HG03135 (cell line): ENCODE data around the gene SLC9B2.

Source experiments
- ATAC-seq: cut with Tn5 transposase; IDR thresholded peaks from one replicate; pipeline ENCODE4 v1.9.1; 2021; ENCODE audit warnings: mild to moderate bottlenecking, moderate library complexity; ENCODE audit not compliant: unreplicated experiment

Gene SLC9B2

DNA sequence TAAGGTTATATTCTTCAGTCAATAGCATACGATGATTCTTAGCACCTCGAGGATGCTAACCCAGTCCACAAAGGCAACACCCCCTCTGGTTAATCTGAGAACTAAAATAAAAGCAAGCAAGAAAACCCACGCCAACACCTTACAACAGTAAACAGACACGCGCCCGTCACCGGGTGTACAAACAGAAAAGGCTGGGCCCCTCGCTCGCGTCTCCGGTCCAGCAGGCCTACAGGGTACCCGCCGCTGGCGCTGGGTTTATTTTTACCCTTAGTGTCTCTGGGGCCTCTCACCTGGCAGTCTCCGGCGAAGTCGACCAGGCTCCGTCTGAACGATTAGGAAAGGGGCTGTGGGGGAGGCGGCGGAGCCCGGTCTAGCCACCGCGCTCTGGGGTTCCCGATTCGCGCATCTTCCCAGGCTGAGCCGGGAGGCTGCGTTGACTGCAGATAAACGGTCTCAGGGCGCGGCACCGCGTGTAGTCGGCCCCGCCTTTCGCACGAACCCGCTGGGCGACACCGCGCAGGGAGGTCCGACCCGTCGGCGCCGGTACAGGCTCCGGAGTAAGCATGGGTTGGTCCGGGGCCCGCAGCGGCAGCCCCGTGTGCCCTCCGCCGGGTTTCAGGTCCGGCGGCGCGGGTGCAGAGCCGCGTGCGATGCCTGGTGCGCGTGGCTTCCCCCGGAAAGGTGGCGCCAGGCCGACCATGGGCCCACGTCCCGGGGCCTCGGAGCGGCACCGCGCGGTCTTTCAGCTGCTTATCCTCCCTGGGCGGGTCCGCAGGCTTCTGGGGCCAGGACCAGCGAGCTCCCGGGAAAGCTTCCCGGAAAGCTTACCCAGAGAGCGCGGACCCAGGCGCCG is 441 bp downstream of the SLC9B2 start:
- ATAC-seq, result peak; percentile 59

DNA sequence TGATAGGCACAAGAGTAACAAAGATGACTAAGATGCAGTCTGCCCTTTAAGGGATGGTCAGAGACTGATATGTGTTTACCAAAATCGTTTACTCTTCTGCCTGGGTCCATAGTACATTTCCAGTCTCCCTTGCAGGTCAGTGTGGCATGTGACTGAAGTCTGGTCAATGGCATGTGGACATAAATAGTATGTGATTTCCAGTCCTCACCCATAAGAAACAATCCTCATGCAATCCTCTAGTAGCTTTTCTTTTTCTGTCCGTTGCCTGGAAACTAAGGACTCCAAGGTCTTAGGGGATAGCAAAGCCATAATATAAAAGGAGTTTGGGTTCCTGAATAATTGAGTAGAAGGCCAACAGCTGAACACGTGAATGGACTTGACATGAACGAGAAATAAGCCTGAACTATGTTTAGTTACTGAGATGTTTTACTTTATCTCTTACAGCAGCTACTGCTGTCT is 1.1 kb downstream of the SLC9B2 start:
- ATAC-seq, result peak; percentile 1

DNA sequence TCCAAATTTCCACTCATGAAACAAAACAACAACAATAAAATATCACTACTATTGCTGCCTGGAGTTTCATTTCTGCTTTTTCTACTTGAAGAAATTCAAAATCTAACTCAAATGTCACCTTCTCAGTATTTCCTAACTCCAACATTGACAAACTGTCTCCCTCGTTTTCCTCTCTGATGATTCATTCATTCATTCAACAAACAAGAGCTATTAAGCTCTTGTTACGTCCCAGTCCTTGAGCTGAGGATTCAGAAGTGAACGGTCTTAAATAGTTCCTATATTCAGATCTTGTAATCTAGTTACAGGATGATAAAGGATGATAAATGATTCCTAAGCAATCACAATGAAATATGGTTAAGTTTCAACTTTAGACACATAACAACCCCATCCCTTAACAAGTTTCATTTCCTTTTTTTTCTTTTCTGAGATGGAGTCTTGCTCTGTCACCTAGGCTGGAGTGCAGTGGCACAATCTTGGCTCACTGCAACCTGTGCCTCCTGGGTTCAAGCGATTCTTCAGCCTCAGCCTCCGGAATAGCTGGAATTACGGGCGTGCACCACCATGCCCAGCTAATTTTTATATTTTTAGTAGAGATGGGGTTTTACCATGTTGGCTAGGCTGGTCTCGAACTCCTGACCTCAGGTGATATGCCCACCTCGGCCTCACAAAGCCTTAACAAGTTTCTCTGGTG is 1.7 kb downstream of the SLC9B2 start:
- peak; percentile 31 for ATAC-seq

DNA sequence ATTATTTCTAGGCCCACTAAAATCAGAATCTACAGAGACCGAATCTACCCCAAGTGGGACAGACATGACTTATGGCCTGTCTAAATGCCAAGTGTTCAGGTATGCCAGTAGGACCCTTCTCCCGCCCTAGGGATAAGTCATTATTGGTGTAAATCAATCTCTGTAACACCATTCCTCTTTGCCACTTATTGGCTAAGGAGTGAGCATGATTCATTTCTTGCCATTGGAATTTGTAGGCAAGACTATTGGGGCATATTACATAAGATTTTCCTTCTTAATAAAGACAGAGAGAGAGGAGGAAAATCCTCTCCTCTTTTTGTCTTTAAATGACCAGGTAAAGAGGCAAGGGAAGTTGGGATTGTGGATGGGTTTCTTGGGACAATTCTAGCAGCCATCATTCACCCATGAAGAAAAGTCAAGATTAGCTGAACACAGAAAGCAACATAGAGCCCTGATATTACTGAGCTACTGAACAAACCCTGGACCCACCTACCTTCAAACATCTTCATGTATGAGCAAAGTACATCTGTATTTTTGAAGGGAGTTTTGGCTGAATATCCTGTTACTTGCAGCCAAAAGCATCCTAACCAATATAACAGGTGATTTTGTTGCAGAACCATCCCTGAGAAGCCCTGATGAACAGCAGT is 2.6 kb downstream of the SLC9B2 start:
- ATAC-seq, result no peak

DNA sequence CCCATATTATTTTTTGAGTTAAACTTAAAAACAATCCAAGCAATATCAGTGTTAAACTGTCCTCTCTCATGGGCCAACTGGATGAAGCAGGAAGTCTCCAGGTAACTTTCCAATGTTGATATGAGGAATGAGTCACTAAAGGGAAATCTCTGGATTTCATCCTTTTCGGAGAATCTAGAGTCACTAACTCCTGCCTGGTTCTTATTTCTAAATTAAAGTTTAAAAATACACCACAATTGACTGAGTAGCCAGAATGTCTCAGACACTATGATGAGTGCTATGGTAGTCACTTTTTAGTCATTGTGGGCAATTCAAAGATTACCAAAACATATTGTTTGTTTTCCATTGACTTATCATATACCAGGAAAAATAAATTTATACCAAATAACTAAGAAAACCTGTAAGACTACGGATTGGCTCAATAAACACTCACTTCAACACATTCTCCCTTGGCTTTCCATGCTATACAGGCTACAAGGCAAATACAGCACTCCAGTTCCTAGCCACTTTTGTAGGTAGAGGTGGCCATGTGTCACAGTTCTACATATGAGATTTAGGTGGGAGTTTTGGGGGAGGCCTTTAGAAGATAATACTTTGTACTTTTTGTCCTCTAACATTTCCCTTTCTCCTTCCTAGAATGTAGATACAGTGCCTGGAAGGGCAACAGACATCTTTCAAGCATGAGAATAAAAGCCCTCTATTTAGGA is 8.6 kb downstream of the SLC9B2 start:
- no peak for ATAC-seq

DNA sequence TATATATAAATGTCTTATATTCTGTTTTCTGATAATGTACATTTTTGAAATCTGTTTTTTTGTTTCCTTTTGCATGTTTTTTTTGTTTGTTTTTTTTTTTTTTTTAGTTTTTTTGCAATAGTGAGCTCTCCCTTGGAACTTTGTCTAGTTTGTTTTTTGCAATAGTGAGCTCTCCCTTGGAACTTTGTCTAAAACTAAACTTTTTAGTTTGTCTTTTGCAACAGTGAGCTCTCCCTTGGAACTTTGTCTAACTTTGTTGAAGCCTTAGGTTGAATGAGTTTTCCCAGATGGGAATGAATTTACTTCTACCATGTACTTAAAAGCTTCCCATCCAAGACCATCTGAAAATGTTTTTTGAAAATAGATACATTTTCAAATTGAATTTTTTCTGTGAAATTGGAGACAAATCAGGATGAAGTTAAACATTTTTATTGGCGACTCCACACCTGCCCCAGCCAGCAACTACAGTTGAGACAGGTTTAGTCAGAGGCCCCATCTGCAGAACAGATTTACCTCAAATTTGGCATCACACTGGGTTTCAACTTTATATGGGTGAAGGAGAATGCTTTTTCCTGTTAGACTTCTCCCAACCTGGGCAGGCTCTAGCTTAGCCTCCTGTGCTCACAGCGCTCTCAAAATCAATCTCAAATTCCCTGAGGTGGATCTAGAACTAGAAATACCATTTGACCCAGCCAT is 16.0 kb downstream of the SLC9B2 start:
- ATAC-seq, result no peak

DNA sequence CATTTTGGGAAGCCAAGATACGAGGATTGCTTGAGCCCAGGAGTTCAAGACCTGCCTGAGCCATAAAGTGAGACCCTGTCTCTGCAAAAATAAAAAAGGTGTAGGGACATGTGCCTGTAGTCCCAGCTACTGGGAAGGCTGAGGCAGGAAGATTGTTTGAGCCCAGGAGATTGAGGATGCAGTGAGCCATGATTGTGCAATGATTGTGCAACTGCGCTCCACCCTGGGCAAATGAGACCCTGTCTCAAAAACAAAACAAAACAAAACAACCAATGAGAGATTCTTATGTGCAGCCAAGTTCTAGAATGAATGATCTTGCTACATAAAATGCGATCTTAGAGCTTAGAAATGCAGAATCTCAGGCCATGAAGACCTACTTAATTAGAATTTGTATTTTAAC is 22.5 kb downstream of the SLC9B2 start:
- ATAC-seq, result no peak

DNA sequence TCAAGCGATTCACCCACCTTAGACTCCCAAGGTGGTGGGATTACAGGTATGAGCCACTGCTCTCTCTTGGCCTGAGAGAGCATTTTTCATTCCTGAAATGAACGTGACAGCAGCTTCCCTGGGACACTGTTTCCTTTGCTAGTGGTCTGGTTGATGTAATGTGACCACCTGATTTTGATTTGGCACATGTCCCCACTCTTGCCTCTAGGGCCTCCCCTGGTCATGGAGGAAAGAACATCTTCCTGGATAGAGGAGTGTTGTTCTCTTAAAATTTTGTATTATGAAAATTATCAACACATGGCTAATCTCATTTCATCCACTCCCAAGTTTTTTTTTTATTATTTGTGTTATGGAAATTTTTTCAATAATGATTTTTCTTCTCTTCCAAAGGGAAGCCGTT is 23.8 kb downstream of the SLC9B2 start:
- no peak for ATAC-seq

DNA sequence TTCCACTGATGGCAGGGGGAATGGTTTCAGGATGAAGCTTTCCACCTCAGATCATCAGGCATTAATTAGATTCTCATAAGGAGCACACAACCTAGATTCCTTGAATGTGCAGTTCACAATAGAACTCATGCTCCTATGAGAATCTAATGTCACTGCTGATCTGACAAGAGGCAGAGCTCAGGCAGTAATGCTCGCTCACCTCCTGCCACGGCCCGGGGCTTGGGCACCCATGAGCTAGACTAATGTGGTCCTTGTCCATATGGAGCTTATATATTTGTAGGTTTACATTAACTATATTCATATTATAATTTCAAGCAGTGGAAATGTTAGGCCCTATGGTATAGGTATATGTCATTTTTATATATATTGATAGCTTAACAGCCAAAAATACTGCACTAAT is 24.4 kb downstream of the SLC9B2 start:
- ATAC-seq, result no peak

DNA sequence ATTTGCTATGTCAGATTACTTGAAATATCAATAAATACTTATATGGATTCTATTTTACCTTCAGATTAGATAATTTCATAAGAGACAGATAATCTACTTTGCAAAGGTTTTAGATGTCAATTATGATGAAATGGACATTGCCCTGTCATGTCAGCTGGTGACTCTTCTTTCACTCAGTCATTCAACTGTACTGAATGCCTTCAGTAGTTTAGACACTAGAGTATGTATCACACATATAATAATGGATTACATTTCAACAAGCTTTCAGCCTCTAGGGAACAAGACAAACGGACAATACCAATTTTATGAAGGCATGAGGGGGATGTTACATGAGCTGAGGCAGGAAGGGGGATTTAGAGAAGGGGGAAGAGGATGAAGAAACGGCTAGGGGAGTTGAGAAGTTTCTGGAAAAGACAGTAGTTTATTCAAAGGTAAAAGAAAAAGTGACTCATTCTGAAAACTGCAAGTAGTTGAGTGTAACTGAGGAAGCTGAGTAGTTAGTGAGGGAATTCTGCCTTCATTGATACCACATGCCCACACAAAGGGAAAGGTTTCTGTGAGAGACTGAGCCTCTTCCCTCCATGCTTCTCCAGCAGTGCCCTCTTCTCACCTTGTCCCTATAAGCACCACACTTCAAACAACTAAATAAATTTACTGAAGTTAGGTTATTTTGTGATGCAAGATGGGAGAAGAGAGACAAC is 25.7 kb downstream of the SLC9B2 start:
- no peak for ATAC-seq

DNA sequence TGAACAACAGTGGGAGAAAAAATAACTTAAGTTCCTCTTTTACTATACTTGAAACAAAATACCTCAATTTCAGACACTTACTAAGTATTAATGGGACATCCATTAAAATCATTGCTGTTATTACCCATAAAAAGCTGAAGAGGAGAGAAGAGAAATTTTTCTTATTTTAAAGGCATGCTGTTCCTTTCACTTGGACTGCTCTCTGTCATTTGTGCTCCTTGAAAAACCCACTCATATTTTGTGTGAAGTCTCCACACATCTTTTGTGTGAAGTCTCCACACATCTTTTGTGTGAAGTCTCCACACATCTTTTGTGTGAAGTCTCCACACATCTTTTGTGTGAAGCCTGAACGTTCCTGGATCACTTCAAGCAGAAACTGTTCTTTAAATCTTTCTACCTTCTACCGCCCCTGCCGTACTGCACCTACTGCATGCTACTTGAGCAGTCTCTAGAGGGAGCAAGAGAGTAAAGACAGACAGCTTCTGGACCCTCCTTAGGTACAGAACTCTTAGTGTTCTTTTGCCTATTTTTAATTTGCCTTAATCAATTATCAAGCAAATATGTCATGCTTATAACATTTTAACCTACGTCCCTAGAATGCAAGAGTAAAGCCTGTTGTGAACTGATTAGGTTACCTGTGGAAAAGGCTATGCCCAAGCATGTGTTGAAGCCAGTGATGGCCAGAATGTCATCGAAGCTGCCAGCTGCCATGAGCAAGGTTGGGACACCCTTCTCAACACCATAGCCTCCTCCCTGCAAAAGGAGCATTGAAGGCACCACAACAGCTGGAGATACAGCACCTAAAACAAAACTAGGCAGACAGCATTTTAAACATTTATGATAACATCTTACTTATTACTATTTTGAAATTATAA is 29.9 kb downstream of the SLC9B2 start:
- ATAC-seq, result peak; percentile 90

DNA sequence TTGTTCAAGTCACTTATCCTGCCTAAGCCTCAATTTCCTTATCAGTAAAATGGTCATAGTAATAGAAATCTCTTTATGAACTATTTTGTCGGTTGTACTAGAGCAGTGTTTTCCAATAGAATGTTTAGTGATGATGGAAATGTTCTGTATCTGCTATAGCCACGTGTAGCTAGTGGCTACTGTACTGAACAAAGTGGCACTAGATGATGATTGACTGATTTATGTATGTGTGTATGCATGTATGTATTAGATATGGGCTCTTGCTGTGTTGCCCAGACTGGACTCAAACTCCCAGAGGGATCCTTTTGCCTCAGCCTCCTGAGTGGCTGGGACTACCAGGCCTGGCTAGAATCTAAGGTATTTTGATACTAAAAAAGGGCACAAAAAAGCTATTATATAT is 32.4 kb downstream of the SLC9B2 start:
- ATAC-seq, result no peak

DNA sequence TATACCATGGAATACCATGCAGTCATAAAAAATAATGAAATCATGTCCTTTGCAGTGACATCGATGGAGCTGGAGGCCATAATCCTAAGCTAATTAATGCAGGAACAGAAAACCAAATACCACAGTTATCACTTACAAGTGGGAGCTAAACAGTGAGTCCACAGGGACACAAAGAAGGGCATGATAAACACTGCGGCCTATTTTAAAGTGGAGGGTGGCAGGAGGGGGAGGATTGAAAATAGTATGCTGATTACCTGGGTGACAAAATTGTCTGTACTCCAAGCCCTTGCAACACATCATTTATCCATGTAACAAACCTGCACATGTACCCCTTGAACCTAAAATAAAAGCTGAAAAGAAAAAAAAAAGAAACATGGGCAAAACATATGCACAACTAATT is 40.4 kb downstream of the SLC9B2 start:
- no peak for ATAC-seq

DNA sequence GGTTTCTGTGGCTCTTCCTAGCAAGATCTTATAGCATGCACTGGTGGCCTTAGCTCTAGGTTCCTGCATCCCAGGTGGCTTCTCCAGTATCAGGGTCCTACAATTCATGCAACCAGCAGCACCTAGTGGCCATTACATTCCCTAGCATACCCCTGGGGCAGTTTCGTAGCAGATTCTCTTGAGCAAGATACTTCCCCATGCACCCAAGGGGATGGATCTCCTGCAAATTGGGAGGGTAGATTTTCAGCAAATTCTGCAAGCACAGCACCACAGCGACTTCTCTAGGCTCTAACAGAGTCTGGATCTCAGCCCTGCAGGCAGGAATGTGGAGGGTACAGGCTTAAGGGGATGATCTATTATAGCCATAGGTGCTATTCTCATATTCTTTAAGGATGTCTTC is 44.0 kb downstream of the SLC9B2 start:
- ATAC-seq, result peak; percentile 79

DNA sequence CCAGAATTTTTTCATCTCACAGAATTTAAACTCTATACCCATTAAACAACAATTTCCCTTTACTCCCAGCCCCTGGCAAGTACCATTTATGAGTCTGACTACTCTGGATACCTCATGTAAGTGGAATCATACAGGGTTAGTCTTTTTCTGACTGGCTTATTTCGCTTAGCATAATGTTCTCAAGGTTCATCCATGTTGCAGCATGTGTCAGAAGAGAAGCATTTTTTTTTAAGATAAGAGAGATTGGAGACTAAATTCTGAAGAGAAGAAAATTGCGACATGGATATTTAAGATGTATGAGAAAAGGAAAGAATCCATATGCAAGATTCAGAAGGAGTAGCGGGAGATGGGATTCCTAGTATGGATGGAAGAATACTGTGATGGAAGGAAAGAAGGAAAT is 45.8 kb downstream of the SLC9B2 start:
- ATAC-seq, result no peak

DNA sequence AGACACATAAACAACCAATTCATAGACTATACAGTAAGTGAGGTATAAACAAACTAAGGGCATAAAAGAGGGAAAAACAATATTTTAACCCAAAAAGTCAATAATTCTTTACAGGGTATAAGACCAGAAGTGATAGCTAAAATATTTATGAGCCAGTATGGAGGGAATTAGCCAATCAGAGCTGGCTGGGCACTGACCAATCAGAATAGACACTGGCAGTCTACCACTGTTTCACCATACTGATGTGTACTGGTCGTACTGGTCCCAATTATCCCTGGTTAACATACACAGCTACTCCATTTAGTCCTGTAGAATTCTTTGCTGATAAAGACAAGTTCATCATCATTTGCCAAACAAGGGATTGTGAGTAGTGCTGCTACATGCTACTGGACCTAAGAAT is 47.3 kb downstream of the SLC9B2 start:
- no peak for ATAC-seq

DNA sequence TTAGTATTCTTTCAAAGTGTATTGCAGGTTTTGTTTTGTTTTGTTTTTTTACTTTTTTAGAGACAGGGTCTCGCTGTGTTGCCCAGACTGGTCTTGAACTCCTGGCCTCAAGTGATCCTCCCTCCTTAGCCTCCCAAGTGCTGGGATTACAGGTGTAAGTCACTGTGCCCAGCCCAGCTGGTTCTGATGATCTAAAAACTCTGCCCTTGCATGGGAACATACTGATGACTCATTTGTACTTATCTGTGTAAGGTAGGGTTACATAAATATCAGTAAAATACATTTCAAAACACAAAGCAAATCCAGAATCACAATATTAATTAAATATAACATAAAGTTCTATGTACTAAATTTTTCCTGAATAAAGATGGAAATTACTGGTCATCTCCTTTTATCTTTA is 49.7 kb downstream of the SLC9B2 start:
- no peak for ATAC-seq

DNA sequence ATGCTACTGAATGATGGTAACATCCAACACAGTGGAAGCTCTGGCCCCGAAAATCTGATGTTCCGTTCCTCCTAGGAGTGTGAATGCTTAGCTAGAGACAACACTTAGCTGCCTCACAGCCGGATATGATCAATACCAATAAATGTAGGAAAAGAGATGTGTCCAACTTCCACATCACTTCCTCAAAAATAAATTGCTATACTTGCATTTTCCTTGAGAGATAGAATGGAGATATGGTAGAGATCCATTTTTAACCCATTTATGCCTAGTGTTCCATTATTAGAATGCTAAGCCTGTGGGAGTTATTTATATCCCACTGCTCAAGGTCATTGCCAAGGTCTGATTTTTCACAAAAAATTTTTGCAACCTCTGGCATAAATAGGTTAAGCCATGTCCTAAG is 51.6 kb downstream of the SLC9B2 start:
- no peak for ATAC-seq

DNA sequence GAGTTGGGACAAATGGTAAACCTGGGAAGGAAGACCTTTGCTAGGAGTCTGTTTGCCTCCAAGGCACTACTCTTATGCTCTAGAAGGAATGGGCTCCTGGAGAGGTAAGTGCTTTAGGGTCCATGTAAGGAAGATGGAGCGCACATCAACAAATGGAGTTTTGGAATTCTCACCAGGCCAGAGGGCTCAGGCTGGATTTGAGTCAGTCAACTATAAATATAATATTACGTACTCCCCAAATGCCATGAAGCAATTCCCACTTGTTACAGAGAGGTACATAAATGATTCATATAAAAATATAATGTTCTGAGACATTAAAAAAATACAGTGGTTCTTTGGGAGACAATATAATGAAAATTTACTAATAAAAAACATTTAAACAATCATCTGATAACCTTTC is 55.4 kb downstream of the SLC9B2 start:
- no peak for ATAC-seq
